Activated effector memory CD4-positive, alpha-beta T cell treated with Interleukin-2 at 50 U/mL for 16 hours (primary cell): ENCODE data around the gene PPP1R12B.
"Not testable (repeated sequence)": the region's sequence is repeated elsewhere in the genome, so short reads cannot be mapped to it uniquely, and the experiment has no call there.

Source experiments
- DNase-seq: peaks from one replicate; pipeline ENCODE4 v3.0.0-alpha.2; 2020

PPP1R12B gene

DNA sequence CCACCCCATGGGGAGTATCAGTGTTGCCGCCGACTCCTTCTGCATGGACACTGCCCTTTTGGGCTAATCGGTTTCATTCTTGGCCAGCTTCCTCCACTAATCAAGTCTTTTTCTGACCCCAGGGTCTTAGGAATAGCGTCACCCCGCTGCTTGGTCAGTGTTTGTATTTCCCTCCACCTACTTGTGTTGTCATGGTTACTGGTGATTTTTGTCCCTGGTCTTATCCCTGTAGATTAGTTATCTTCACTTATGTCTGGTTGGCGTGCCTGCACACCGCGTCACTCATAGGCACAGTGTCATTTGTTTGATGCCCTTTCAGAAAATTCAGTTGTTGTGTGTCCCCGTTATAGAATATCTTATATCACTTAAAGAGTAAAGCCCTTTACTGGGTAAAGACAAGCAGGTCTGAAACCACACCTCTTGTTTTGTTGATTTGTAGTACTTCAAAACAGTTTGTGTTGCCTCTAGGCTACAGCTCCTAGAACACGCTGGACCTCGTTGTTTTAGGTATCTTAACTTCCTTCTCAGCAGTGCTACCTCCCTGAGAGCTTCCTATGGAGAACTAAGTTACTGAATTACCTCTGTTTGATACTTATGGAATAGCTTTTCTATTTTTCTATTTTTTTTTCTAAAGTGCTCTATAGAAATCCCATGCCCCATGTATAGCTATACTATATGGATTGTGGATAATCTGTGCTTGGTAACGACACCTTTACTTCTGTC is 868 bp downstream of the PPP1R12B start:
- DNase-seq = no peak

DNA sequence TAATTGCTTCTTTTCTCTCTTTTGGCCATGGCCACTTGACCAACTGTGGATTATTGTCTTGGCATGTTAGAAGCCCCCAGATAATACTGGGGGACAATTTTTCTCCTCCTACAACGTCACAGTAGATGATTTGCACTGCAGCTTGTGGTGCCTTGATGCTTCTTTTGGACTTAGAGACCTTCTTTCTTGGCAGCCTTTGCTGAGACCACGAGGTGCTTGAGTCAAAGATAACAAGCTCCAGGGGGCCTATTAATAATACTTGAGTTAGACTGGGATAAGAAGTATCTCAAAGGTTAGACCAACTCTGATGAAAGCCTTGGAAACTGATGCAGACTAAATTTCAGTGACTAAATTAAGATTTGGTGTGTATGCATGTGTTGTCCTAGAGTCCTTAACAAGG is 3.2 kb downstream of the PPP1R12B start:
- DNase-seq = no peak

DNA sequence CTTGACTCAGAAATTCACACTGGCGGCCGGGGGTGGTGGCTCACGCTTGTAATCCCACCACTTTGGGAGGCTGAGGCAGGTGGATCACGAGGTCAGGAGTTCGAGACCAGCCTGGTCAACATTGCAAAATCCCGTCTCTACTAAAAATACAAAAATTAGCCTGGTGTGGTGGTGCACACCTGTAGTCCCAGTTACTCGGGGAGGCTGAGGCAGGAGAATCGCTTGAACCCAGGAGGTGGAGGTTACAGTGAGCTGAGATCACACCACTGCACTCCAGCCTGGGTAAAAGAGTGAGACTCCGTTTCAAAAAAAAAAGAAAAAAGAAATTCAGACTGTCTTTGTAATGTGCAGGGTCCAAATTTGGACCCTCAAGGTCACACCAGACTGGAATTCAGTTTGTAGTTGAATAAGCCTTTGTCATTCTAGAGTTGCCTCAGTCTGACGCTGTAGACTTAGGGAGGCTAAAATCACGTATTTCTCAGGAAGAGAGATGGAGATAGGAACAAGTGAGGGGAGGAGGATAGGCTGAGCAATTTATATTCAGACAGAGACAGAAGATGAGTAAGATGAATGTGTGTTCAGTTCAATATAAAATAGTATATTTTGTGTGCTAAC is 4.2 kb downstream of the PPP1R12B start:
- not testable (repeated sequence) for DNase-seq

DNA sequence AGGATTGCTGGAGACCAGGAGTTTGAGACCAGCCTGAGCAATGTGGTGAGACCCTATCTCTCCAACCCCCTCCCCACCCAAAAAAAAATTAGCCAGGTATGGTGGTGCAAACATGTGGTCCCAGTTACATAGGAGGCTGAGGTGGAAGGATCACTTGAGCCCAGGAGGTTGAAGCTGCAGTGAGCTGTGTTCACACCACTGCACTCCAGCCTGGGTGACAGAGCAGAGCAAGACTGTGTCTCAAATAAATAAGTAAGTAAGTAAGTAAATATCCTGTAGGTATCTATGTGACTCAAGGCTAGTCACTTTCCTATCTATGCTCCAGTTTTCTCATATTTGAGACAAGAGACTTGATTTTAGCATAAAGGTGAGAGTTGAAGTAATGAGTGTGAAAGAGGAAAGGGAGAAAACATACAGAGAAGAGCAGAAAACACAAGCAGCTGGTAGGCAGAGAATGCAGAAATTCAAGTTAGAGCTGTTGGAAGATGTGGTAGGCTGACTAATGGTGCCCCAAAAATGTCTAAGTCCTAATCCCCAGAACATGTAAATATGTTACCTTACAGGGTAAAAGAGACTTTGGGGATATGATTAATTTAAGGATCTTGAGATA is 7.5 kb downstream of the PPP1R12B start:
- no peak for DNase-seq

GRCh38 chr1:202357506-202357905 is 9.0 kb downstream of the PPP1R12B start:
- no peak for DNase-seq

GRCh38 chr1:202361224-202361623 is 12.7 kb downstream of the PPP1R12B start:
- DNase-seq = no peak

GRCh38 chr1:202361701-202362100 is 13.2 kb downstream of the PPP1R12B start:
- DNase-seq = no peak

GRCh38 chr1:202362212-202362611 is 13.7 kb downstream of the PPP1R12B start:
- DNase-seq = no peak

DNA sequence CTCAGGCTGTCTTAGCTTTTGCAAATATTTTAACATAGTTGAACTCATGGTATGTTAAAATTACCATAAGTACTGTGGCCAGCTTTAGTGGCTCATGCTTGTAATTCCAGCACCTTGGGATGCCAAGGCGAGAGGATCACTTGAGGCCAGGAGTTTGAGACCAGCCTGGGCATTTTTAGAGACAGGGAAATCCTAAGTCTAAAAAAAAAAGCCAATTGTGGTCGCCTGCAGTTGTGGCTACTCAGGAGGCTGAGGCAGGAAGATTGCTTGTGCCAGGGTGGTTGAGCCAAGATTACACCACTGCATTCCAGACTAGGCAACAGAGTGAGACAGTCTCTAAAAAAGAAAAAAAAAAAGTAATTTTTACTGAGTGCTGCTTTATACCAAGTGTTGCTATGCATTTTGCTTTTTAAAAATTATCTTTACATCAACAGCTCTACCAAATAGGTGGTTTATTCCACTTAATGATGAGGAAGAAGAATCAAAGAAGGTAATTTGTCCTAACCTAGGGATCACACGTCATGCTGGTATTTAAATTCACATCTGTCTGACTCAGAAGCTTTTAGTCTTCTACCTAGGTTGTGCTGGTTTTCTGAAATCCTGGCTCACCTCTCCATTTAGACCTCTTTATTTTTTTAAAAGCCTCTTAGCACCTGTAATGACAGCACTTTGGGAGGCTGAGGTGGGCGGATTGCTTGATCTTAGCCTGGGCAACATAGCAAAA is 16.8 kb downstream of the PPP1R12B start:
- DNase-seq = no peak

DNA sequence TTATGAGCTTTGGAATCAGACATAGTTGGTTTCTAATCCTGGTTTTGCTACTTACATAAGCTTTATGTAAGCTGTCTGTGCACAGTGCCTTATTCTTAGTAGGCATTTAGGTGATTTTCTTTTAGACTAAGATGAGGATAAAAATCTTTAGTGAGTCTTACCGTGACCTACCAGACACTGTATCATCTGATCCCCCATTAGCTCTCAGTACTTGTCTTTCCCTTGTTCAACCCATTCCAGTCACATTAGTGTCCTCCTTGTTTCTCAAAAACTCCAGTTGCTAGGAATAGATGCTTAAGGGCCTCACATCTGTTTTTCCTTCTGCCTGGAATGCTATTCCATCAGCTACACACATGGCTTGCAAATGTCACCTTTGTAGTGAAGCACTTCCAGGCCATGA is 18.8 kb downstream of the PPP1R12B start:
- DNase-seq = no peak

DNA sequence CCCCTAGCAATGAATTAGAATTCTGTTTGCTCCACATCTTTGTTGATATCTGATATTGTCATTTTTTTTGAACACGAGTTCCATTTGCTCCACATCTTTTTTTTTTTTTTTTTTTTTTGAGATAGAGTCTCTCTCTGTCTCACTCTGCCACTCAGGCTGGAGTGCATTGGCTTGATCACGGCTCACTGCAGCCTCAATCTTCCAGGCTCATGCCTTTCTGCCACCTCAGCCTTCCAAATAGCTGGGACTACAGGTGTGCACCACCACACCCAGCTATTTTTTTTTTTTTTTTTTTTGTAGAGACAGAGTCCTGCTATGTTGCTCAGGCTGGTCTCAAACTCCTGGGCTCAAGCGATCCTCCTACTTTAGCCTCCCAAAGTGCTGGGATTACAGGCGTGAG is 22.4 kb downstream of the PPP1R12B start:
- not testable (repeated sequence) for DNase-seq

DNA sequence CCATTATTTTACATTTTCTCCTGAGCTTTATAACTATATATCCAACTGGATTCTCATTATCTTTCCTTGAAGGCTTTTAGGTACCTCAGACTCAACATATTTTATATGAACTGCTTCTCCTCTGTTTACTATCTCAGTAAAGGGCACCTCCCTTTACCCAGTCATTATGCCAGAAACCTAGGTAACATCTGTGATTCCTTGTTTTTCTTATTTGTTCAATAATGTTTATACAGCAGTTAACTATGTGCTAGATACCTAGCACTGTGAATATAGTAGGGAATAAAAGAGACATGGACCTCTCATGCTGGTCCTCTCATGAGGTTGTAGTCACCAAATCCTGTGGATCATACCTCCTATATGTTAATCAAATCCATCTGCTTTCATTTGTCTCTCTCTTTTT is 25.6 kb downstream of the PPP1R12B start:
- DNase-seq = no peak

GRCh38 chr1:202375175-202375574 is 26.7 kb downstream of the PPP1R12B start:
- DNase-seq = not testable (repeated sequence)

DNA sequence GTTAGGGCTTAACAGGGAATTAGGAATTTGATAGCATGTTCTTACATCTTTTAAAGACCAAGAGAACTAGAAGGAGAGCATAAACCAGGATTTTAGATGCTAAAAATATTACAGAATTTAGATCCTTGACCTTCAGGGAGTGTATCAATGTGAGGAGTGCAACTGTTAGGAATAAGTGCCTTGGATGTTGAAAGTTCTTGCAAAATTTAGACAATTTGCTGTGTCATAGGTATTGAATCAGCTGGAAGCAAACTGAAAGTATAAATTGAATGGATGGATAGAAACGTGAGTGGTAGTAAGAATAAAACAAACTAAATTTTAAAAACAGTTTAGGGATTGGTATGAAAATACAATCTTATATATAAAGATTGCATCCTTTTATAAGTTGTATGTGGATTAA is 27.7 kb downstream of the PPP1R12B start:
- no peak for DNase-seq

GRCh38 chr1:202379884-202380529 is 31.5 kb downstream of the PPP1R12B start:
- DNase-seq = not testable (repeated sequence)

DNA sequence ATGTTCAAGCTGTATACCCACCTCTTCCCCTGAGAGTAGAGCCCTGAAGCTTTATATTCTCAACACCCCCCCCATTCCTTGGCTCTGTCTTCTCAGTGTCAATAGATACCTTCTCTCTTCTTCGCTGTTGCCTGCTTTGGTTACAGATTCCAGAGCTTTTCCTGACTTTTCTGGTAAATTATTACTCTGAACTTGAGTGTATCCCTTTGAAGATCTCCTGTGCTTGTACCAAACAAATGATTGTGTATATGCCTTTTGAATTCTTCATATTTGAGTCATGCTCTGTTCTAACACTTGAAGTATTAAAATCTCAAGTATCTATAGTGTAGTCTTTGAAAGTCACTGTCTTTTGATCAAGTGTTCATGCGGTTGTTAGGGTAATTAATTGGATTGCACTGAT is 32.0 kb downstream of the PPP1R12B start:
- DNase-seq = not testable (repeated sequence)

GRCh38 chr1:202381867-202382266 is 33.4 kb downstream of the PPP1R12B start:
- DNase-seq = not testable (repeated sequence)

- DNase-seq = not testable (repeated sequence)
These were observed 47.3 kb downstream of the PPP1R12B start for GRCh38 chr1:202395831-202396230.

- no peak for DNase-seq
These were observed 48.8 kb downstream of the PPP1R12B start for GRCh38 chr1:202397256-202397655.

GRCh38 chr1:202398439-202398838 is 49.9 kb downstream of the PPP1R12B start:
- DNase-seq = not testable (repeated sequence)

DNA sequence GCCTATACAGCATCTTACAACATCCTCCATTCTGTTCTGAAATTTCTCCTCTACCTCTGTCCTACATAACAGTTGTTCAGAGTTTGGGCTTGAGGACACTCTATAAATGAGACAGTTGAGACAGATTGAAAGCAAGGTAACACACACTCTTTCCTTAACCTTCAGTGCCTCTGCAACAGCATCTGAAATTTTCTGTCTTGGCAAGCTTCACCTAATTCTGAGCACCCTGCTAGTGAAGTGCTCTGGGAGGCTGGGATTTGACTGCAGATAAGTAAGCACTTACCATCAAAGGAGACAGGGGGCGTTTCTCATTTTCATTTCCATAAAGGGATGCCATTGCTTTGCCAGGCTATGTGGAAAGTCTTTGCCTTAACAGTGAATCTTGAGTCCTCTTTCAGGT is 53.3 kb downstream of the PPP1R12B start:
- not testable (repeated sequence) for DNase-seq

- DNase-seq = not testable (repeated sequence)
These were observed 54.9 kb downstream of the PPP1R12B start for GRCh38 chr1:202403381-202403780.

DNA sequence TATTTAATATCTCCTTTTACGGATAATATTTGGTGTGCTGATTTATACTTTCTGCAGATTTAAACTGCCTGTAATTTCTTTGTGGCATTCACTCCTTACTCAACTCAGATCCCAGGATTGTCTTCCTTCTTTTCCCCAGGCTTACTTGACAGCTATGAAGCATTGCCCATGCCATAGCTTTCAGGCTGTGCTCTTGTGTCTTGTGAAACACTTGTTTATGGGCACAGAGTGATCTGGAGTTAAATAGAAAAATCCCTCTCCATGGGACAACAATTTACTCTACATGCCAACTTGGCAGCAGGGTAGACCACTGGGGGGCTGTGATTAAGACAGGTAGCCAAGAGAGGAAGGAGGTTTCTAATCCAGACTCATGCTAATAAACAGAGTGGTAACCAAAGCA is 57.4 kb downstream of the PPP1R12B start:
- no peak for DNase-seq
